ENCODE measurements around the gene KIRREL1. TPM values are rescaled to one million over a fixed set of nuclear protein-coding genes. Genes with fewer than 3 reads are reported as not detected.

Gene KIRREL1
- total and polyA plus RNA-seq, 2 of the 8 experiments (the other 6 are each of a cell fraction or from before 2014, with no cell fraction given) = 14.2 to 39.0 TPM

DNA sequence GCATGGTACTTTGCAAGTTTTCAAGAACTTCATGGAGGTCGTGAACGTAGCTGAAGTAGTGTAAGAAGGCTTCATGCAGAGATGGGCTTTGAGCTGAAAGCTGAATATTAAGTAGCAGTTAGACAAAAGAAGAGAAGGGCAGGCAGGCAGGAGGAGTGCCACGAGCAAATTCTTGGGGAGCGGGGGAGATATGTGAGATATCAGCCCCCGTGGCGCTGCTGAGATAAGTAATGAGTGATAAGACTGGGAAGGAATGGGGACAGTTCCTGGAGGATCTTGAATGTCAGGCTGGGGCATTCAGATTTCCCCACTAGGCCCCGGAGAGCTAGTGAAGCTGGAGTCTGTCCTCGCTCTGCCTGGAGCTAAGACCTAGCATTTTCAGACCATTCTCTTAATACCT is 27.9 kb upstream of the KIRREL1 start:
- Histone ChIP-seq H3K4me3 (ENCODE audit: extremely low read depth in 1 of 4, insufficient read depth in 2 of 4, low read depth in 3 of 4, low read length in 4 of 4) (no peak overlapping the region), H3K9me3 (ENCODE audit: insufficient read depth in 2 of 2, low read depth in 1 of 2, low read length in 1 of 2) (peaks cover 0 to under 1% of the 10 kb centered on the region in 2 experiments; a peak in 1 of 4 replicates), H3K56ac (replicated peaks; ENCODE audit: insufficient read length, low read depth, low read length) (no peak overlapping the region), H3K18ac (ENCODE audit: extremely low read depth, low read length) (no peak overlapping the region), H3K23me2 (ENCODE audit: low read depth, low read length) (no peaks in the 10 kb centered on the region), H3K27ac (ENCODE audit: low read depth, low read length) (no peak overlapping the region), H3K14ac (ENCODE audit: insufficient read length) (no peak overlapping the region), H3K27me3 (replicated peaks in 1 of 4; ENCODE audit: control insufficient read depth in 3 of 4, extremely low read depth in 1 of 4, insufficient read depth in 3 of 4, low read length in 3 of 4) (peaks cover 0 to 2% (median 0%) of the 10 kb centered on the region in 4 experiments; a peak in 1 of 7 replicates), H3K9ac (replicated peaks in 1 of 4; ENCODE audit: extremely low read depth in 1 of 4, low read depth in 3 of 4, low read length in 3 of 4) (no peak overlapping the region), H3K4me1 (replicated peaks in 1 of 4; ENCODE audit: control insufficient read depth in 3 of 4, insufficient read depth in 4 of 4, low read length in 3 of 4) (peaks cover 0 to 8% (median 1%) of the 10 kb centered on the region in 4 experiments; a peak in 3 of 7 replicates), H4K20me1 (replicated peaks in 1 of 2; ENCODE audit: control insufficient read depth in 1 of 2, insufficient read depth in 2 of 2, low read length in 2 of 2) (no peaks in the 10 kb centered on the region), H4K91ac (replicated peaks; ENCODE audit: insufficient read length, low read length) (no peak overlapping the region), H2BK20ac (ENCODE audit: low read length) (peak overlapping the region; percentile 11; the same call in 1 of the 2 replicates), H3K4ac (replicated peaks; ENCODE audit: insufficient read length, low read depth, low read length) (no peak overlapping the region), H4K5ac (ENCODE audit: insufficient read length, low read depth, low read length) (no peak overlapping the region), H2BK120ac (replicated peaks; ENCODE audit: low read depth, low read length) (no peak overlapping the region), H2AK5ac (ENCODE audit: low read depth, low read length) (no peak overlapping the region), H3K23ac (ENCODE audit: insufficient read length) (no peak overlapping the region), H2BK12ac (ENCODE audit: low read depth, low read length) (no peak overlapping the region), H3K79me1 (ENCODE audit: low read depth, low read length) (no peaks in the 10 kb centered on the region), H2BK5ac (ENCODE audit: low read depth, low read length) (no peak overlapping the region), H3K79me2 (ENCODE audit: control insufficient read depth in 1 of 2, insufficient read depth in 2 of 2, low read length in 2 of 2) (no peaks in the 10 kb centered on the region), H2BK15ac (ENCODE audit: low read length) (no peak overlapping the region), H3K36me3 (ENCODE audit: control insufficient read depth in 2 of 4, insufficient read depth in 4 of 4, low read length in 3 of 4) (no peaks in the 10 kb centered on the region), H3K4me2 (ENCODE audit: insufficient read depth in 1 of 2, low read depth in 2 of 2, low read length in 2 of 2) (no peak overlapping the region), H4K8ac (ENCODE audit: extremely low read depth, insufficient read depth, low read length) (no peak overlapping the region; the same call in 1 of the 2 replicates), H2AFZ (ENCODE audit: low read length) (no peak overlapping the region)
- POLR2A ChIA-PET (ENCODE audit: partially characterized antibody) = interaction anchor here (1.1 to 1.5 kb wide), 2 partner anchors 153 to 155 kb away, joined by 3 to 5 read pairs; no protein-coding TSS in a partner anchor
- TF ChIP-seq TBP (IDR thresholded peaks at IDR 0.05; ENCODE audit: low read depth, low read length) (no peak), BCL11A (IDR thresholded peaks at IDR 0.05; ENCODE audit: low read depth in 2 of 2, low read length in 2 of 2) (no peak), JUND (IDR thresholded peaks at IDR 0.05; ENCODE audit: low read length) (no peak), JUN (IDR thresholded peaks at IDR 0.05; ENCODE audit: low read depth, low read length) (no peak), USF2 (IDR thresholded peaks at IDR 0.05; ENCODE audit: low read length) (no peak), RFX5 (IDR thresholded peaks at IDR 0.05; ENCODE audit: borderline replicate concordance, low read depth, low read length) (no peak), HDAC6 (IDR thresholded peaks at IDR 0.05; ENCODE audit: low read depth, low read length) (no peak), SRF (IDR thresholded peaks at IDR 0.05; ENCODE audit: low read depth, low read length) (no peak), KDM4A (IDR thresholded peaks at IDR 0.05; ENCODE audit: low read depth, low read length, severe bottlenecking) (no peak)
- CTCF ChIA-PET (ENCODE audit: partially characterized antibody) = interaction anchor here (0.5 to 53.4 kb wide), 15 partner anchors 14 to 481 kb away, joined by 3 to 2918 read pairs (median 3); partner anchors contain the start of gene KIRREL1
- 75% methylated on average over 8 of the region's 8 CpGs; no CpG with 5 or more reads in 1 of the 2 experiments for WGBS, 2 experiments (ENCODE audit: extremely low coverage in 1 of 2, insufficient coverage in 1 of 2, insufficient read length in 1 of 2, insufficient replicate concordance in 2 of 2, low coverage in 1 of 2, low lambda C conversion rate in 2 of 2, missing lambda C conversion rate in 1 of 2)
- FAIRE-seq = no peak
- no peak for DNase-seq (ENCODE audit: low read depth in 1 of 2, low spot score in 2 of 2)
